HepG2 (cell line): ENCODE results near the gene PYCARD.

Source experiments
- ELF1 ChIP-seq: sonication (generic); formaldehyde crosslinking; IDR thresholded peaks from 2 replicates; pipeline ENCODE4 v1.4.0; 2020; ENCODE audit warnings: missing genetic modification reagents
- KLF13 ChIP-seq: sonication (generic); formaldehyde crosslinking; IDR thresholded peaks from 2 replicates; pipeline ENCODE4 v1.4.0; 2020; ENCODE audit warnings: mild to moderate bottlenecking, missing genetic modification reagents
- TAF1 ChIP-seq: sonication (generic); formaldehyde crosslinking; IDR thresholded peaks from 2 replicates; pipeline ENCODE4 v1.4.0; 2020; ENCODE audit warnings: missing genetic modification reagents
- ZC3H4 ChIP-seq: sonication (generic); formaldehyde crosslinking; IDR thresholded peaks from 2 replicates; pipeline ENCODE4 v1.4.0; 2020; ENCODE audit warnings: missing genetic modification reagents, borderline replicate concordance
- ZNF446 ChIP-seq: sonication (generic); formaldehyde crosslinking; IDR thresholded peaks from 2 replicates; pipeline ENCODE4 v1.5.0; 2020; ENCODE audit warnings: mild to moderate bottlenecking, missing genetic modification reagents
- ZNF891 ChIP-seq: sonication (generic); formaldehyde crosslinking; IDR thresholded peaks from 2 replicates; pipeline ENCODE4 v1.5.0; 2020; ENCODE audit warnings: mild to moderate bottlenecking, missing genetic modification reagents
- TF ChIP-seq, protein P1 (sequence below): sonication (generic); formaldehyde crosslinking; IDR thresholded peaks from 2 replicates; pipeline ENCODE4 v1.5.0; 2020; ENCODE audit warnings: mild to moderate bottlenecking, missing genetic modification reagents, moderate library complexity
- TF ChIP-seq, protein P2 (sequence below): sonication (generic); formaldehyde crosslinking; IDR thresholded peaks from 2 replicates; pipeline ENCODE4 v1.4.0; 2020; ENCODE audit warnings: low read depth, mild to moderate bottlenecking, missing genetic modification reagents

DNA sequence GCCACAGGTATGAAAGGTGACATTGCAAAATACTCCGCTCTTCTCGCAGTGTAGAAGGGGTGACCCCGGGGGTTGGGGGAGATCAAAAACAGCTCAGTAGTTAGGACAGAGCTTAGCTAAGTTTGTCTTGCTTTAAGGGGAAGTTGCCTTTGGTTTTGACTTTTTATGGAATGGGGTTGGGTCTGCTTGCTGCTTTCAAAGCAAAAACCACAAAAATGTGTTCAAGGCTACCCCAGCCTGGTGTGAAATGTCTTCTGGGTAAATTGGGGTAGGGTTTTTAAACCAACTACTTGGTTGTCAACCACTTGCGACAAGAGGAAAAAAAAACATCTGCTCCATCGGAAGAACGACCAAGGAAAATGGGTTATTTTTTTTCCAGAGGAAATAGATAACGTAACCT, 16.4 kb downstream of the PYCARD start:
- no peak for TF ChIP-seq ZC3H4 (CRISPR knock-in tag)
- no peak for TF ChIP-seq ZNF446 (CRISPR knock-in tag)
- TF ChIP-seq, protein P1, sequence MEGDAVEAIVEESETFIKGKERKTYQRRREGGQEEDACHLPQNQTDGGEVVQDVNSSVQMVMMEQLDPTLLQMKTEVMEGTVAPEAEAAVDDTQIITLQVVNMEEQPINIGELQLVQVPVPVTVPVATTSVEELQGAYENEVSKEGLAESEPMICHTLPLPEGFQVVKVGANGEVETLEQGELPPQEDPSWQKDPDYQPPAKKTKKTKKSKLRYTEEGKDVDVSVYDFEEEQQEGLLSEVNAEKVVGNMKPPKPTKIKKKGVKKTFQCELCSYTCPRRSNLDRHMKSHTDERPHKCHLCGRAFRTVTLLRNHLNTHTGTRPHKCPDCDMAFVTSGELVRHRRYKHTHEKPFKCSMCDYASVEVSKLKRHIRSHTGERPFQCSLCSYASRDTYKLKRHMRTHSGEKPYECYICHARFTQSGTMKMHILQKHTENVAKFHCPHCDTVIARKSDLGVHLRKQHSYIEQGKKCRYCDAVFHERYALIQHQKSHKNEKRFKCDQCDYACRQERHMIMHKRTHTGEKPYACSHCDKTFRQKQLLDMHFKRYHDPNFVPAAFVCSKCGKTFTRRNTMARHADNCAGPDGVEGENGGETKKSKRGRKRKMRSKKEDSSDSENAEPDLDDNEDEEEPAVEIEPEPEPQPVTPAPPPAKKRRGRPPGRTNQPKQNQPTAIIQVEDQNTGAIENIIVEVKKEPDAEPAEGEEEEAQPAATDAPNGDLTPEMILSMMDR, result no peak
- no peak for TF ChIP-seq KLF13 (CRISPR knock-in tag)
- no peak for TF ChIP-seq ELF1
- TF ChIP-seq ZNF891 (CRISPR knock-in tag), result no peak
- TF ChIP-seq TAF1, result no peak
- TF ChIP-seq, protein P2, sequence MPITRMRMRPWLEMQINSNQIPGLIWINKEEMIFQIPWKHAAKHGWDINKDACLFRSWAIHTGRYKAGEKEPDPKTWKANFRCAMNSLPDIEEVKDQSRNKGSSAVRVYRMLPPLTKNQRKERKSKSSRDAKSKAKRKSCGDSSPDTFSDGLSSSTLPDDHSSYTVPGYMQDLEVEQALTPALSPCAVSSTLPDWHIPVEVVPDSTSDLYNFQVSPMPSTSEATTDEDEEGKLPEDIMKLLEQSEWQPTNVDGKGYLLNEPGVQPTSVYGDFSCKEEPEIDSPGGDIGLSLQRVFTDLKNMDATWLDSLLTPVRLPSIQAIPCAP (CRISPR knock-in tag), result no peak
